Activated CD4-positive, alpha-beta T cell treated with anti-CD3 and anti-CD28 coated beads, Interleukin-2, amount 50 U/mL, for 1 hour (primary cell): ENCODE measurements around the gene MRM1.

Experiments
- DNase-seq: peaks from one replicate; pipeline ENCODE4 v3.0.0-alpha.2; 2020

The MRM1 gene

GRCh38 chr17:36632916-36633771 is 31.8 kb downstream of the MRM1 start:
- DNase-seq: no peak

- no peak for DNase-seq
These were observed 39.0 kb downstream of the MRM1 start for GRCh38 chr17:36640346-36640745.

- no peak for DNase-seq
These were observed 39.5 kb downstream of the MRM1 start for GRCh38 chr17:36640836-36641235.

GRCh38 chr17:36641331-36641876 is 40.0 kb downstream of the MRM1 start:
- DNase-seq: no peak

GRCh38 chr17:36641877-36642845 is 40.8 kb downstream of the MRM1 start:
- DNase-seq: no peak

GRCh38 chr17:36643086-36643685 is 41.8 kb downstream of the MRM1 start:
- DNase-seq: no peak

- DNase-seq: no peak
These were observed 44.0 kb downstream of the MRM1 start for GRCh38 chr17:36645422-36645821.

GRCh38 chr17:36647636-36648035 is 46.3 kb downstream of the MRM1 start:
- no peak for DNase-seq

- DNase-seq: no peak
These were observed 48.9 kb downstream of the MRM1 start for GRCh38 chr17:36650096-36650775.

GRCh38 chr17:36653374-36653773 is 52.0 kb downstream of the MRM1 start:
- no peak for DNase-seq

GRCh38 chr17:36653856-36654255 is 52.5 kb downstream of the MRM1 start:
- no peak for DNase-seq

GRCh38 chr17:36655726-36656125 is 54.3 kb downstream of the MRM1 start:
- DNase-seq: no peak

- DNase-seq: no peak
These were observed 56.0 kb downstream of the MRM1 start for GRCh38 chr17:36657390-36657762.

- DNase-seq: no peak
These were observed 56.5 kb downstream of the MRM1 start for GRCh38 chr17:36657763-36658490.
